HG03521 (cell line): Measurements from ENCODE around the gene CMSS1.
A peak's percentile ranks its signal among the peaks of the same experiment; 100 is the strongest.

Experiments
- ATAC-seq: cut with Tn5 transposase; IDR thresholded peaks from one replicate; pipeline ENCODE4 v1.9.1; 2021; ENCODE audit warnings: mild to moderate bottlenecking, moderate library complexity; ENCODE audit not compliant: unreplicated experiment

CMSS1 gene

GRCh38 chr3:100124201-100124761 is 306.6 kb downstream of the CMSS1 start:
- no peak for ATAC-seq

- ATAC-seq = no peak
Observed at GRCh38 chr3:100125161-100125938, 307.7 kb downstream of the CMSS1 start.

DNA sequence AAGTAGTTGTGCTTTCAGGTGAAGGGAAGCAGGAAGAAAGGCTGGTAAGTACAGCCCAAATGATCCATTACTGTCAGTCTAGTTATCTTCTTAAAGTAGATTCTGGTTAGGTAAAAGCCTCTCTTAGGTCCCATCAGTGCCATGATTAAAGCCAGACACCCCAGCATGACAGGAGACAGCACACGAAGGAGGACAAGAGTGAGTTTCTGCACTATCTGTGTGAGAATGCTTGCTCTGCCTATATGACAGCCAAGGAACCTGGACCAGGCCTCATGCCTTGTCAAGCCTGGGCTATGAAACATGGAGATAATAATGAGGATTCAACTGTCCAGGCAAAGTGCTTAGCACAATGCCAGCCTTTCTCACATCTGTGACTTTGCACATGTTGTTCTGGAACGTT is 310.1 kb downstream of the CMSS1 start:
- no peak for ATAC-seq

DNA sequence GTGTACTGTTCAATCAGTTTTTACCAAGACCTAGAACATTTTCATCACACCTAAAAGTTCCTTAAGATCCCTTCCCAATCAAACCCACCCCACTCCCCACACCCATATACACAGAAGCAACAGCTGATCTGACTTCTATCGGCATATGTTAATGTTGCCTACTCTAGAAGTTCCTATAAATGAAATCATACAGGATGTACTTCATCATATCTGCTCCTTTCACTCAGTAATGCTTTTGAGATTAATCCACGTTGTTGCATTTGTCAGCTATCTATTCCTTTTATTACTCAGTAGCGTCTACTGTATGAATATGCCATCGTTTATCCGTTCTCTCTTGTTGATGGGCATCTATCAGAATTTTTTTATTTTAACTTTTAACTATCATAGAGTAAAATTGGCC is 310.9 kb downstream of the CMSS1 start:
- ATAC-seq = no peak

DNA sequence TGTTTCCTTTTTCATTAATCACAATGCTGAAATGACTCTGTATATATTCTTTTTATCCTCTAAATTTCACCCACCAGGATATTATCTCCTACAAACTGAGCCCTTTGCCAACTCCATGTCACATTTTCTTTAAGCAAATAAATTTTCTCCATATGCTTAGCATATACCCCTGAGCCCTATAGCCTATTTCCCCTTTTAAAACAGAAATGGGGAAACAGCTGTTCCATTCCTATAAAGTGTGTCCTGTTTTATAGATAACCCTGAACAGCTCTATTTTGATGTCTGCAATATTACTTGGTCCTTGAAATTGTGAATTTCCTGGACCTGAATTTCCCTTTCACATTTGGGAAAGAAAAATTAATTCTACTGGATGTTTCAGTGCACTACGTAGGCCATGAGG is 312.3 kb downstream of the CMSS1 start:
- no peak for ATAC-seq

DNA sequence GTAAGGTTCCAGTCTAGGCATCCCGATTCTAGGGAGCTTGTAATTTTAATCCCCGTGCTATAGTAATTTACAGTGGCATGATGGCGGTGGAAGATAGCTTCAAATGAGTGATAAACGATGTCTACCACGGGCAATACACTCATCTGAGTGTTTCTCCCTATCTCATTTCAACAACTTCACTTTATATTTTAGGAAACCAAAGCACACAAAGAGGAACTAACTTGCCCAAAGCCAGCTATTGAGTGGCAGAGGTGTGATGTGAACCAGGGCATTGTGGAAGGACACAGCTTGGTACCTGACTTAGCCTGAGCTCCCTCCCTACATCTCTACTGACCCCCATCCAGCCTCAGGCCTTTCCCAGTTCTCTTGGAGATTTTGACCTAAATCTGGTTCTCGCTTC is 313.6 kb downstream of the CMSS1 start:
- no peak for ATAC-seq

DNA sequence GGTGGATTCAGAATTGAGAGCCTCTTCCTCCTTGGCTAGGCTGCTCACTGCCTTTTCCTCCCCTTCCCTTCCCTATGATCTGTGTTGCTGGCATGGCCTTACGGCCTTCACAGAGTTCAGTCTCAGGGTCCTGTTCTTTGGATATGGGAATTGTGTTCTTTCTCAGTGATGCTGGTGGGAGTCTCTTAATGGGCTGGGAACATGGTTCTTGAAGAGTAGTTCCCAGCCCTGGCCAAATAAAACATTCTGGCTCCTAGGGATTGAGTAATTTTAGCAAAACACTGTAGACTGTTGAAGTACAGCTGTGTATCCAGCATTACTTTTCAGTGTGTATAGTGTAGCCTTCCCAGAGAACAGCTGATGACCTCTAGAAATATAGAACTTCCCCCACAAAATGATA is 319.3 kb downstream of the CMSS1 start:
- ATAC-seq = no peak

DNA sequence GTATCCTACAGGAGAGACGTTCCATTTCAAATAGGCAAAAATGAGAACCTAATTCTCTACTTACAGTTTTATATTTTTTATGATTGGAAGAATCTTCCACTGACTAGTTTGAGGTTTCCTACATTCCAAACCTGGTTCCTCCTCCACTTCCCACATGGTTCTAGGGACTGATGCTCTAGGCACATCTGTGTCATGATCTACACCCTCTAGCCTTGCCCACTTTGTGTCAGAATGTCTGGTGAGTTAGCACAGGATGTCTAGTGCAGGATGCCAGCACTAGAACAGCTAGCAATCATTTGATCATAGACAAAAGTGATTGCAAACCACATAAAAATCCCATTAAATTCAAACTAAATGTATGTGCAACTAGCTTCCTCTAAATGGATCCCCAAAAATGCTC is 323.3 kb downstream of the CMSS1 start:
- no peak for ATAC-seq

DNA sequence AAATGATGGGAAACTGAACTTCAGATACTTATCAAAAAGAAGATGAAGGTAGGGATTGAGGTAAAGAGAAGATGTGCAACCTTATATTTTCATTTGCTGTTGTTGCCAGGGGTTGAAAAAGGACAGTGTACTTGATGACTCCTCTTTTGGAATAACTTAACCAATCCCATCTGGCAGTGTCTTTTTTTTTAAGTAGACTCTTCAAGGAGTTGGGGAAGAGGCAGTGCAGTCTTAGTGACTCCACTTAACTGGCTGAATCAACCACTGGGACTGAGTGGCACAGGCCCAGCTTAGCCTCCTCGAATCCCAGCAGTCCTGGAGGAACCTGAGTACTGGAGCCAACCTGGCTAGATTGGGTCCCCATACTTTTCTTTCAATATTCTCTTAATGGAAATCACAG is 323.9 kb downstream of the CMSS1 start:
- no peak for ATAC-seq

- ATAC-seq = peak; percentile 87
Observed at GRCh38 chr3:100144255-100144866, 326.7 kb downstream of the CMSS1 start.

DNA sequence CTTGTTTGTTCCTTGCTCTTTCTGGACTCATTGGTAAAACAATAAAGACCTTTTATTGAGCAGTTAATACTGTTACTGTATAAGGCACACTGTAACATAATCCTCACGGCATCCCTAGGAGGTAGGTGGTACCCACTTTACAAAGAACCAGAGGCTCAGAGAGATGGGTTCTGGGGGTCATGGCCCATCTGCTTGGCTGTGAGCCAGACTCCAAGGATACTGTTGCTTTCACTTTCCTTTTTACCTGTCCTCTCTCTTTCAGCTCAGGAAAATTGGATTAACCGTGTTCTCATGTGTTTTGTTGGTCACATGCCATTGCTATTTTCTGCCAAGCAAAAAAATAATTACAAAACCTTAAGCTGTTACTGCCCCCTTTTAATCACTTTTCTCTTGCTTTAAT is 331.5 kb downstream of the CMSS1 start:
- ATAC-seq = no peak

- ATAC-seq = no peak
Observed at GRCh38 chr3:100149713-100150415, 332.2 kb downstream of the CMSS1 start.

- ATAC-seq = no peak
Observed at GRCh38 chr3:100150473-100150872, 332.8 kb downstream of the CMSS1 start.

DNA sequence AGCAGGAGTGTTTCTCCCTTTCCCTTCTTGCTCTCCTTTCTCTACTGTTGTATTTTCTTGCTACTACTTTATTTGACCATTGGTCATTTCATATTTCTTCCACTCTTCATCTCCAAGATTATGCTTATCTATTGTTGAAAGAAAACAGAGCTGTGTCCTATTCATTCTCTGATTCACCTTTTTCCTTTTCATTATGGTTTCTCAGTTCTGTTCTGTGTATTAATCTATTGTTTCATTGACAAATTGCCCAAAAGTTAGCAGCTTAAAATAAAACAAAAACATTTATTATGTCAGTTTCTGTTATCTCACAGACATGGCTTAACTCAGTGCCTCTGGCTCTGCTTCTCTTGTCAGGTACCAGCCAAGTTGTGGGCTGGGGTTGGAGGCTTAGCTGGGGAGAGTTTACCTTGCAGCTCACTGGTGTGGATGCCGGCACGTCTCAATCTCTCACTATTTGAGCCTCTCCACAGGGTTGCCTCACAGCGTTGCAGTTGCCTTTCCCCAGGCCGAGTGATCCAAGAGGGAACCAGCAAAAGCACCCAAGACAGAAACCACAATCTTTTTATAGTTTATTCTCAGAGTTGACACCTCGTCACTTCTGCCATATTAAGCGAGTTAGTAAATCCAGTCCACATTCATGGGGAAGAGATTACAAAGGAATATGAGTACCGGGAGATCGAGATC is 333.5 kb downstream of the CMSS1 start:
- no peak for ATAC-seq

- no peak for ATAC-seq
Observed at GRCh38 chr3:100154171-100154570, 336.5 kb downstream of the CMSS1 start.

- no peak for ATAC-seq
Observed at GRCh38 chr3:100155128-100155527, 337.5 kb downstream of the CMSS1 start.

- no peak for ATAC-seq
Observed at GRCh38 chr3:100155590-100155989, 337.9 kb downstream of the CMSS1 start.

- ATAC-seq = no peak
Observed at GRCh38 chr3:100157685-100158084, 340.0 kb downstream of the CMSS1 start.

GRCh38 chr3:100158918-100159330 is 341.3 kb downstream of the CMSS1 start:
- no peak for ATAC-seq

DNA sequence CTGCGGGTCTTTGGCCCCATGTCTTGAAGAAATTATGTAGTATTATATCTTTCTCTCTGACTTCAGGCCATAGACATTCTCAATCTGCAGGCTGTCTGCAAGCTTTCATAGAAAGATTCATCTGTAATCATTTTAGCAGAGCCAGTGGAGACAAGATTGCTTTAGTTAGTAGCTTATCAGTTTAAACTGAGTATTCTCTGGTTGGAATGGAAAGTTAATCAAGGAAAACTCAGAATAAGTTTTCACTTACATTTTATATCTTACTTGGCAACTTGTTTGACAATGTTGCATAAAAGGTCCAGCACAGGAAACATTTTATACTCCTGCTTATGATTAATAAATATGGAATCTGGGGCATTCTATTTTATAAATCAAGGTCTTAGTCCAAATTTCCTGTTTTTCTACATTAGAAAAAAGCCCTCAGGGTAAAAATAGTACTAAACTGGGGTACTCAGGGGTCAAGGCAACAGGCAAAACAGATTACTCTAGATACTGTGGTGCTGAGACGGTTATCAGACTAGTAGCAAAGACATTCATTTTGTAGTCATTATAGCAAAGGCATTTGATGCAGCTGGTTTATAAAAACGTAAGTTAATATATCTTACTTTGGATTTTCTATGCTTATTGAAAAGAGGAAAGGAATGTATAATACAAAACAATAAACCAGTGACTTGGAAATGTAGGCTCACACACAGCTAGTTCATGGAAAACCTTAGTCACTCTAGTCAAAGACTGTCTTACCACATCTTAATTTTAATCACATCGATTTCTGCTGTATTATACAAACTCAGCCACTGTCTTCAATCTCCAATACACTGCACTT is 341.9 kb downstream of the CMSS1 start:
- ATAC-seq = no peak
